Measurements from ENCODE around the gene FLYWCH1.

Gene FLYWCH1

GRCh38 chr16:2883458-2883908 is 28.2 kb upstream of the FLYWCH1 start:
- in situ Hi-C loops (cut with HindIII; ENCODE audit: low sequenced_read_pairs), result no loop called here
- DNase-seq (ENCODE audit: low read depth, low spot score), result peak; percentile 26
- TF ChIP-seq CTCF (IDR thresholded peaks at IDR 0.05; ENCODE audit: low read depth, low read length), result no peak
- peak overlapping the region; percentile 79 for H3K4me3 ChIP-seq (ENCODE audit: low read depth, low read length)

GRCh38 chr16:2884041-2884451 is 27.7 kb upstream of the FLYWCH1 start:
- in situ Hi-C loops (cut with HindIII; ENCODE audit: low sequenced_read_pairs), result no loop called here
- TF ChIP-seq CTCF (IDR thresholded peaks at IDR 0.05; ENCODE audit: low read depth, low read length), result no peak
- peak overlapping the region; percentile 79 for H3K4me3 ChIP-seq (ENCODE audit: low read depth, low read length)
- no peak for DNase-seq (ENCODE audit: low read depth, low spot score)

- no peak for TF ChIP-seq CTCF (IDR thresholded peaks at IDR 0.05; ENCODE audit: low read depth, low read length)
- no peak overlapping the region for H3K4me3 ChIP-seq (ENCODE audit: low read depth, low read length)
- no peak for DNase-seq (ENCODE audit: low read depth, low spot score)
- in situ Hi-C loops (cut with HindIII; ENCODE audit: low sequenced_read_pairs), result no loop called here
Observed at GRCh38 chr16:2894231-2894630, 17.5 kb upstream of the FLYWCH1 start.

- no peak for TF ChIP-seq CTCF (IDR thresholded peaks at IDR 0.05; ENCODE audit: low read depth, low read length)
- DNase-seq (ENCODE audit: low read depth, low spot score), result no peak
- no peak overlapping the region for H3K4me3 ChIP-seq (ENCODE audit: low read depth, low read length)
- in situ Hi-C loops (cut with HindIII; ENCODE audit: low sequenced_read_pairs), result no loop called here
Observed at GRCh38 chr16:2895813-2896212, 15.9 kb upstream of the FLYWCH1 start.

- no peak for TF ChIP-seq CTCF (IDR thresholded peaks at IDR 0.05; ENCODE audit: low read depth, low read length)
- in situ Hi-C loops (cut with HindIII; ENCODE audit: low sequenced_read_pairs), result no loop called here
- no peak overlapping the region for H3K4me3 ChIP-seq (ENCODE audit: low read depth, low read length)
- DNase-seq (ENCODE audit: low read depth, low spot score), result no peak
Observed at GRCh38 chr16:2896480-2897010, 15.2 kb upstream of the FLYWCH1 start.

- TF ChIP-seq CTCF (IDR thresholded peaks at IDR 0.05; ENCODE audit: low read depth, low read length), result no peak
- no peak for DNase-seq (ENCODE audit: low read depth, low spot score)
- in situ Hi-C loops (cut with HindIII; ENCODE audit: low sequenced_read_pairs), result no loop called here
- no peak overlapping the region for H3K4me3 ChIP-seq (ENCODE audit: low read depth, low read length)
Observed at GRCh38 chr16:2897110-2897509, 14.6 kb upstream of the FLYWCH1 start.

Data from astrocyte of the spinal cord (primary cell).